Ureter (tissue), 1 donor: ENCODE results near the gene TUBA1C. TPM values are rescaled to one million over a fixed set of nuclear protein-coding genes. Genes with fewer than 3 reads are reported as not detected.
"Not testable (repeated sequence)": the region's sequence is repeated elsewhere in the genome, so short reads cannot be mapped to it uniquely, and the experiment has no call there.

Experiments
- DNase-seq: peaks from one replicate; pipeline ENCODE4 v3.0.0-alpha.2; 2020; ENCODE audit warnings: low spot score
- total RNA-seq: library from RNA; stranded (reverse); gene quantifications from one replicate; pipeline ENCODE4 v1.2.4, GENCODE V29; 2023
- donor health status: DM: yes; HTN: yes; CAD: no.

The TUBA1C gene
- total RNA-seq, 1 donor from 2014 or later: 201 TPM

- DNase-seq: not testable (repeated sequence)
Measured at GRCh38 chr12:49310451-49311000, 45.6 kb downstream of the TUBA1C start.

GRCh38 chr12:49314811-49315210, 49.9 kb downstream of the TUBA1C start:
- DNase-seq: no peak

GRCh38 chr12:49317118-49317517, 52.2 kb downstream of the TUBA1C start:
- not testable (repeated sequence) for DNase-seq

- not testable (repeated sequence) for DNase-seq
Measured at GRCh38 chr12:49320411-49321103, 55.7 kb downstream of the TUBA1C start.

GRCh38 chr12:49322367-49322707, 57.5 kb downstream of the TUBA1C start:
- no peak for DNase-seq

- DNase-seq: peak; percentile 99
Measured at GRCh38 chr12:49322708-49323523, 58.0 kb downstream of the TUBA1C start, which contains the start of gene TROAP. TSS of gene TROAP (plus strand) at chr12:49323255. CDS start at chr12:49323609, 354 bp downstream.

GRCh38 chr12:49323524-49324097, 58.7 kb downstream of the TUBA1C start:
- no peak for DNase-seq

Other genes with a start within 250 kb of the TUBA1C start
- 72.6 TPM for gene PRKAG1, start 246.3 kb upstream of the TUBA1C start, total RNA-seq
- 115 TPM for gene KMT2D, start 204.3 kb upstream of the TUBA1C start, total RNA-seq
- not detected for gene RHEBL1, start 195.1 kb upstream of the TUBA1C start, total RNA-seq
- 0.70 TPM for gene DHH, start 170.3 kb upstream of the TUBA1C start, total RNA-seq
- gene LMBR1L, start 154.2 kb upstream of the TUBA1C start, total RNA-seq: 85.7 TPM
- 496 TPM for gene TUBA1B, start 133.7 kb upstream of the TUBA1C start, total RNA-seq
- 107 TPM for gene TUBA1A, start 76.0 kb upstream of the TUBA1C start, total RNA-seq
- 1.7 TPM for gene PRPH, start 30.1 kb downstream of the TUBA1C start, total RNA-seq
- 1.3 TPM for gene TROAP, start 58.2 kb downstream of the TUBA1C start, total RNA-seq
- not detected for gene C1QL4, start 72.1 kb downstream of the TUBA1C start, total RNA-seq
- 0.16 TPM for gene DNAJC22, start 81.8 kb downstream of the TUBA1C start, total RNA-seq
- gene SPATS2, start 102.4 kb downstream of the TUBA1C start, total RNA-seq: 20.0 TPM